Endothelial cell of umbilical vein (primary cell): Measurements from ENCODE around the gene SMARCA4. TPM values are rescaled to one million over a fixed set of nuclear protein-coding genes. Genes with fewer than 3 reads are reported as not detected.
"Not testable (repeated sequence)": the region's sequence is repeated elsewhere in the genome, so short reads cannot be mapped to it uniquely, and the experiment has no call there.

ENCODE experiments used
- BruUV-seq: library from RNA; stranded (reverse); fragments of 400-500 nt; replicated peaks from 2 replicates; lab custom pipeline; 2021; lab: Mats Ljungman, UMichigan
- CTCF ChIA-PET: fragments of 300-600, 350-600 bp; sonication (Branson Sonifier 250); formaldehyde crosslinking; loops from one replicate; lab custom pipeline; 2021; ENCODE audit warnings: antibody characterized with exemption, inconsistent platforms; lab: Charles Lee
- POLR2A ChIA-PET: fragments of 300-600, 350-600 bp; sonication (Branson Sonifier 250); formaldehyde crosslinking; loops from one replicate; lab custom pipeline; 2021; ENCODE audit warnings: antibody characterized with exemption, inconsistent platforms; lab: Charles Lee
- DNase-seq: peaks from one replicate; pipeline ENCODE4 v3.0.0-alpha.2; 2011; ENCODE audit warnings: low read depth, low spot score
- FAIRE-seq: peaks from 2 replicates; lab custom pipeline; 2011; peaks lifted over from hg19 to GRCh38; lab: Jason Lieb, UNC
- H2AFZ ChIP-seq: 2 replicates; pipeline ENCODE4 v1.6.0; 2012; ENCODE audit warnings: low read depth, low read length, control low read depth, inconsistent platforms
- H3K27ac ChIP-seq: 2 replicates; pipeline ENCODE4 v1.5.1; 2011; ENCODE audit warnings: low read depth, mild to moderate bottlenecking, control low read depth, low read length, moderate library complexity; ENCODE audit not compliant: insufficient read depth
- H3K27me3 ChIP-seq, 2 experiments: 2 replicates each; pipeline versions ENCODE4 v1.6.0 to v1.6.1; 2011; ENCODE audit warnings: low read length in 2 of 2, mixed read lengths in 1 of 2; ENCODE audit not compliant: control insufficient read depth in 2 of 2, insufficient read depth in 2 of 2
- H3K36me3 ChIP-seq, 2 experiments: 2 replicates in 1 of 2; 3 replicates in 1 of 2; pipeline ENCODE4 v1.5.1; 2011; ENCODE audit warnings: low read length in 2 of 2, mild to moderate bottlenecking in 1 of 2, moderate library complexity in 1 of 2; ENCODE audit not compliant: control insufficient read depth in 2 of 2, insufficient read depth in 2 of 2; ENCODE audit errors: extremely low read depth in 1 of 2
- H3K4me1 ChIP-seq: 3 replicates; pipeline ENCODE4 v1.5.1; 2011; ENCODE audit warnings: mild to moderate bottlenecking, low read length; ENCODE audit not compliant: control insufficient read depth, insufficient read depth; ENCODE audit errors: extremely low read depth
- H3K4me2 ChIP-seq: 2 replicates; pipeline ENCODE4 v1.6.1; 2011; ENCODE audit warnings: low read length, control low read depth, mixed read lengths; ENCODE audit not compliant: insufficient read depth
- H3K4me3 ChIP-seq, 3 experiments: fragments of 200-600 bp in 1 of 3; sonication (generic), shearing (Covaris generic) in 1 of 3; replicated peaks in 1 of 3; 2 replicates each; pipeline ENCODE4 v1.5.1; 2011 to 2016; ENCODE audit warnings: control low read depth in 3 of 3, low read length in 3 of 3, mild to moderate bottlenecking in 2 of 3, inconsistent platforms in 1 of 3, low read depth in 1 of 3, moderate library complexity in 1 of 3; ENCODE audit not compliant: insufficient read depth in 1 of 3
- H3K79me2 ChIP-seq: 2 replicates; pipeline ENCODE4 v1.6.0; 2012; ENCODE audit warnings: low read length, inconsistent platforms; ENCODE audit not compliant: control insufficient read depth, insufficient read depth
- H3K9ac ChIP-seq: replicated peaks from 2 replicates; pipeline ENCODE3; 2011; ENCODE audit warnings: low read length, control low read depth; ENCODE audit not compliant: insufficient read depth; ENCODE audit errors: extremely low read depth
- H3K9me1 ChIP-seq: replicated peaks from 3 replicates; pipeline ENCODE4 v1.6.0; 2011; ENCODE audit warnings: mild to moderate bottlenecking, low read length; ENCODE audit not compliant: control insufficient read depth, insufficient read depth; ENCODE audit errors: extremely low read depth
- H3K9me3 ChIP-seq: replicated peaks from 2 replicates; pipeline ENCODE4 v1.5.1; 2012; ENCODE audit warnings: low read length, inconsistent platforms; ENCODE audit not compliant: control insufficient read depth, insufficient read depth
- H4K20me1 ChIP-seq: replicated peaks from 2 replicates; pipeline ENCODE3; 2011; ENCODE audit warnings: mild to moderate bottlenecking, low read length; ENCODE audit not compliant: control insufficient read depth, insufficient read depth; ENCODE audit errors: extremely low read depth
- EZH2 ChIP-seq: IDR thresholded peaks from 2 replicates; pipeline ENCODE4 v1.6.1; 2012; ENCODE audit warnings: borderline replicate concordance, low read depth, mild to moderate bottlenecking, moderate library complexity, low read length, inconsistent platforms; ENCODE audit not compliant: severe bottlenecking
- FOS ChIP-seq: IDR thresholded peaks from 2 replicates; pipeline ENCODE4 v1.6.1; 2011; ENCODE audit warnings: mild to moderate bottlenecking, low read length, moderate library complexity, borderline replicate concordance; ENCODE audit not compliant: insufficient read depth
- GATA2 ChIP-seq: IDR thresholded peaks from 2 replicates; pipeline ENCODE4 v1.7.0; 2011; ENCODE audit warnings: low read depth, mild to moderate bottlenecking, moderate library complexity, mixed read lengths, low read length; ENCODE audit not compliant: insufficient read length, insufficient read depth
- JUN ChIP-seq: IDR thresholded peaks from 2 replicates; pipeline ENCODE4 v1.6.1; 2011; ENCODE audit warnings: borderline replicate concordance, low read depth; ENCODE audit not compliant: insufficient read length, insufficient read depth
- MAX ChIP-seq: IDR thresholded peaks from 2 replicates; pipeline ENCODE4 v1.6.1; 2011; ENCODE audit not compliant: insufficient read depth, insufficient read length
- MYC ChIP-seq: IDR thresholded peaks from one replicate; pipeline ENCODE4 v1.6.1; 2011; ENCODE audit warnings: mild to moderate bottlenecking, low read depth, low read length
- POLR2A ChIP-seq: IDR thresholded peaks from 2 replicates; pipeline ENCODE4 v1.6.1; 2012; ENCODE audit warnings: low read depth, mild to moderate bottlenecking, control low read depth, low read length
- POLR2AphosphoS5 ChIP-seq: IDR thresholded peaks from 2 replicates; pipeline ENCODE4 v1.6.1; 2012; ENCODE audit warnings: low read depth, mild to moderate bottlenecking, control low read depth, low read length, moderate library complexity; ENCODE audit not compliant: insufficient read depth
- dilution Hi-C: fragments of 300-500 bp; cut with MboI; formaldehyde crosslinking; loops from one replicate; pipeline ENCODE4 v1.15.0; 2019; ENCODE audit warnings: low sequenced_read_pairs; ENCODE audit not compliant: extremely low pct_ligation_motif_present
- intact Hi-C: fragments of 100-400 bp; cut with micrococcal nuclease; formaldehyde crosslinking; loops from one replicate; pipeline ENCODE4 v1.10.0; 2022
- polyA plus RNA-seq, 4 experiments: library from polyadenylated mRNA; depleted of rRNA in 3 of 4; stranded (reverse) in 3 of 4; unstranded in 1 of 4; fragments of >200 nt; gene quantifications; 2 replicates each; pipeline versions ENCODE4 v1.2.1 to v1.2.3, GENCODE V29; 2011 to 2012; ENCODE audit warnings: missing spikeins in 1 of 4
- total RNA-seq: library from RNA; stranded (reverse); gene quantifications from 2 replicates; pipeline ENCODE4 v1.2.3, GENCODE V29; 2021
- TF ChIP-seq, protein P1 (sequence below), 2 donors: IDR thresholded peaks; 1 replicate in 1 of 2; 2 replicates in 1 of 2; pipeline ENCODE4 v1.5.1; 2011; ENCODE audit warnings: low read length in 2 of 2, mild to moderate bottlenecking in 2 of 2, moderate library complexity in 2 of 2, control low read depth in 1 of 2, inconsistent platforms in 1 of 2, low read depth in 1 of 2; ENCODE audit not compliant: insufficient read depth in 1 of 2; ENCODE audit errors: extremely low read depth in 1 of 2

Gene SMARCA4
- total and polyA plus RNA-seq, 2 donors (not counting 3 experiments of a cell fraction or from before 2014, with no cell fraction given) = 65.0 to 177 TPM

- H3K9ac ChIP-seq, BruUV-seq, H3K4me2 ChIP-seq, H2AFZ ChIP-seq, POLR2A ChIA-PET, H3K27me3 ChIP-seq, FAIRE-seq, H3K79me2 ChIP-seq, H3K27ac ChIP-seq, H3K9me1 ChIP-seq, intact Hi-C loops, H3K9me3 ChIP-seq, DNase-seq, H3K4me3 ChIP-seq, H4K20me1 ChIP-seq, H3K4me1 ChIP-seq, dilution Hi-C loops, H3K36me3 ChIP-seq: not testable (repeated sequence)
- CTCF ChIA-PET = interaction anchor here (1.1 kb wide), 1 partner anchor 9 kb away, joined by 4 read pairs; no protein-coding TSS in a partner anchor
These were observed 116.0 kb downstream of the SMARCA4 start for GRCh38 chr19:11076792-11077191.

GRCh38 chr19:11078893-11079292 lies 118.1 kb downstream of the SMARCA4 start:
- ChIA-PET POLR2A (no interaction called here), CTCF (no interaction called here)
- no peaks in the 10 kb centered on the region for H3K79me2 ChIP-seq
- DNase-seq (no peak), FAIRE-seq (no peak)
- TF ChIP-seq, protein P1, sequence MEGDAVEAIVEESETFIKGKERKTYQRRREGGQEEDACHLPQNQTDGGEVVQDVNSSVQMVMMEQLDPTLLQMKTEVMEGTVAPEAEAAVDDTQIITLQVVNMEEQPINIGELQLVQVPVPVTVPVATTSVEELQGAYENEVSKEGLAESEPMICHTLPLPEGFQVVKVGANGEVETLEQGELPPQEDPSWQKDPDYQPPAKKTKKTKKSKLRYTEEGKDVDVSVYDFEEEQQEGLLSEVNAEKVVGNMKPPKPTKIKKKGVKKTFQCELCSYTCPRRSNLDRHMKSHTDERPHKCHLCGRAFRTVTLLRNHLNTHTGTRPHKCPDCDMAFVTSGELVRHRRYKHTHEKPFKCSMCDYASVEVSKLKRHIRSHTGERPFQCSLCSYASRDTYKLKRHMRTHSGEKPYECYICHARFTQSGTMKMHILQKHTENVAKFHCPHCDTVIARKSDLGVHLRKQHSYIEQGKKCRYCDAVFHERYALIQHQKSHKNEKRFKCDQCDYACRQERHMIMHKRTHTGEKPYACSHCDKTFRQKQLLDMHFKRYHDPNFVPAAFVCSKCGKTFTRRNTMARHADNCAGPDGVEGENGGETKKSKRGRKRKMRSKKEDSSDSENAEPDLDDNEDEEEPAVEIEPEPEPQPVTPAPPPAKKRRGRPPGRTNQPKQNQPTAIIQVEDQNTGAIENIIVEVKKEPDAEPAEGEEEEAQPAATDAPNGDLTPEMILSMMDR (IDR thresholded peaks at IDR 0.05; ENCODE audit: extremely low read depth in 1 of 2, insufficient read depth in 1 of 2, low read depth in 1 of 2, low read length in 2 of 2) = no peak
- TF ChIP-seq GATA2 = no peak
- TF ChIP-seq EZH2 = no peak
- no peak for TF ChIP-seq POLR2AphosphoS5
- no peak for TF ChIP-seq MAX
- TF ChIP-seq MYC = no peak
- no peak for TF ChIP-seq FOS
- TF ChIP-seq POLR2A = no peak
- TF ChIP-seq JUN = no peak
- no peaks in the 10 kb centered on the region for H4K20me1 ChIP-seq
- no peak overlapping the region for H3K4me2 ChIP-seq
- intact Hi-C loops (no loop called here), dilution Hi-C loops (no loop called here)
- H3K4me1 ChIP-seq = peaks cover 4% of the 10 kb centered on the region
- H3K9me1 ChIP-seq = no peaks in the 10 kb centered on the region
- H3K27me3 ChIP-seq = no peaks in the 10 kb centered on the region
- H3K9ac ChIP-seq = no peak overlapping the region
- no TSS peak for BruUV-seq
- H2AFZ ChIP-seq = no peak overlapping the region
- H3K9me3 ChIP-seq = no peaks in the 10 kb centered on the region
- H3K36me3 ChIP-seq = no peaks in the 10 kb centered on the region
- H3K4me3 ChIP-seq = no peak overlapping the region
- no peak overlapping the region for H3K27ac ChIP-seq
